GM19023 (cell line): ENCODE data around the gene NEDD8.
"Not testable (repeated sequence)": the region's sequence is repeated elsewhere in the genome, so short reads cannot be mapped to it uniquely, and the experiment has no call there.

ENCODE experiments used
- ATAC-seq: cut with Tn5 transposase; IDR thresholded peaks from one replicate; pipeline ENCODE4 v1.9.1; 2021; ENCODE audit warnings: mild to moderate bottlenecking, moderate library complexity; ENCODE audit not compliant: unreplicated experiment

The NEDD8 gene

GRCh38 chr14:24249230-24250021 lies 17.3 kb upstream of the NEDD8 start:
- ATAC-seq: no peak

- ATAC-seq: no peak
Measured at GRCh38 chr14:24247422-24247821, 15.3 kb upstream of the NEDD8 start.

GRCh38 chr14:24246765-24247212 lies 14.6 kb upstream of the NEDD8 start:
- ATAC-seq: no peak

GRCh38 chr14:24245350-24245749 lies 13.2 kb upstream of the NEDD8 start:
- ATAC-seq: not testable (repeated sequence)

GRCh38 chr14:24243336-24243836 lies 11.2 kb upstream of the NEDD8 start:
- ATAC-seq: no peak

- ATAC-seq: peak; percentile 81
Measured at GRCh38 chr14:24241829-24242443, 9.8 kb upstream of the NEDD8 start.

- ATAC-seq: no peak
Measured at GRCh38 chr14:24240110-24240918, 8.1 kb upstream of the NEDD8 start.

- ATAC-seq: no peak
Measured at GRCh38 chr14:24238527-24239037, 6.4 kb upstream of the NEDD8 start.

- ATAC-seq: no peak
Measured at GRCh38 chr14:24238123-24238522, 6.0 kb upstream of the NEDD8 start.

GRCh38 chr14:24237463-24237955 lies 5.3 kb upstream of the NEDD8 start:
- no peak for ATAC-seq

GRCh38 chr14:24236689-24237462 lies 4.7 kb upstream of the NEDD8 start:
- ATAC-seq: no peak

- ATAC-seq: no peak
Measured at GRCh38 chr14:24235804-24236688, 3.9 kb upstream of the NEDD8 start.

- ATAC-seq: no peak
Measured at GRCh38 chr14:24234095-24235005, 2.2 kb upstream of the NEDD8 start.

- ATAC-seq: no peak
Measured at GRCh38 chr14:24233538-24233866, 1.3 kb upstream of the NEDD8 start.

GRCh38 chr14:24232645-24233537 lies 724 bp upstream of the NEDD8 start, which contains the start of gene GMPR2:
TSS of gene GMPR2 (plus strand) at chr14:24232929. CDS start at chr14:24233254, 325 bp downstream.
- peak; percentile 62 for ATAC-seq

GRCh38 chr14:24231263-24232120 lies 675 bp downstream of the NEDD8 start:
- ATAC-seq: peak; percentile 3
